ENCODE measurements around the gene TMEM123. TPM values are rescaled to one million over a fixed set of nuclear protein-coding genes. Genes with fewer than 3 reads are reported as not detected.
A peak's percentile ranks its signal among the peaks of the same experiment; 100 is the strongest.

Gene TMEM123
- total and polyA plus RNA-seq, 4 donors: 125 to 164 (median 153) TPM

DNA sequence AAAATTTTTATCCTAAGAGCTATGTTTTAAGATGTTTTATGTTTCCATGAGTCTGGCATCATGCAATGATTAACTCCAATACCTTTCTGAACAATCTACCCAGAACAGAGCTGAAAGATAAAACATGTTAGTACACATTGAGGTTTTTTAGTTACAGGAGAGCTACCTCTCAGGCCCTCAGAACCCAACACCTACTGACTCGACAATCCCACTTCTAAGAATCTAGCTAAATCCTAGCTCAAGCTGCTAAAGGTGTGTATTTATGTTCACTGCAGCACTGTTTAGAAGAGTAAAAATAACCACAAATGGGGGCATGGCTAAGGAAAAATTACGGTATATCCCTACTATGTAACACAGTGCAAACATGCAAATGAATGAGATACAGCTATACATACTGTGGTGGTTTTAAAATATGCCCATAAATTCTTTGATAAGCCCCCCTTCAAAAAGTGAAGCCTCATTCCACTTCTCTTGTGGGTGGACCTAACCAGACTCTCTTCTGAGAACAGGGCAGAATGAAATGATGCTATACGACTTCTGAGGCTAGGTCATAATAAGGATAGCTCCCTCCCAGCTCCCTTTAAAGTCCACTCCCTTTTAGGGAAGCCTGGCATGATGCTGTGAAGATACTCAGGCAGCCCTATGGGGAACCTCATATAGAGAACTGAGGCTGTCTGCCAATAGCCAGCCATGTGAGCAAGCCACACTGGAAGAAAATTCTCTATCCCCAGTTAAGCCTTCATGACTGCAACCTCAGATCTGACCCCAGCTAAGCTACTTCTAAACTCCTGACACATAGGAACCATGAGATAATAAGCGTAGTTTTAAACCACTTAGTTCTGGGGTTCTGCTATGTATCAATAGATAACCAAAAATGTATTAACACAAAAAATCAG, 29.5 kb downstream of the TMEM123 start:
- peaks cover 4% of the 10 kb centered on the region for H3K4me1 ChIP-seq (ENCODE audit: control insufficient read depth, insufficient read depth, low read length)
- H3K4me3 ChIP-seq (ENCODE audit: low read depth, low read length): no peak overlapping the region
- H3K9me3 ChIP-seq (ENCODE audit: control insufficient read depth, insufficient read depth, low read length): no peaks in the 10 kb centered on the region
- peak in 2 of 6 donors; percentile 16 to 48 for DNase-seq (ENCODE audit: low read depth in 4 of 6, low spot score in 6 of 6)
- WGBS (ENCODE audit: insufficient coverage): 40% methylated on average over 1 of the region's 4 CpGs
- H3K27me3 ChIP-seq (ENCODE audit: control insufficient read depth, insufficient read depth, low read length): no peaks in the 10 kb centered on the region
- H3K36me3 ChIP-seq (ENCODE audit: control insufficient read depth, insufficient read depth, low read length): no peaks in the 10 kb centered on the region
- no peak overlapping the region for H3K27ac ChIP-seq (ENCODE audit: low read depth, low read length)

DNA sequence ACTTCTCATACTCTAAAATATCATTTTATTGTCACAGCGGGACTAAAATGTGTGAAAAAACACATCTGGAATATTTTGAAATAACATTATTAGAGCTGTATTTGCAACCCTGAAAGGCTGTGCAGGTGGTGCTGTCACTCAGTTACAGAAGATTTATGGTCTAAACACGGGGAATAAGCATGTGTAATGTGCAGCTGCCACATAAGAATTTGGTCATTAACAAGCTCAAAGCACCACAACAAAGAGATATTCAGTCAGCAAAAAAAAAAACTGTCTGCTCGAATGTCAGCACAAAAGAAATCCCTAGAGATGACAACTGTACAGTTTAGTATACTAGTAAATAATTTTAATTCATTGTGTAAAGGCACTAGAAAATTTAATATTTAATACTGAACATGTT, 31.3 kb downstream of the TMEM123 start:
- Histone ChIP-seq H3K4me1 (ENCODE audit: control insufficient read depth, insufficient read depth, low read length) (no peaks in the 10 kb centered on the region), H3K4me3 (ENCODE audit: low read depth, low read length) (no peak overlapping the region), H3K9me3 (ENCODE audit: control insufficient read depth, insufficient read depth, low read length) (peaks cover 3% of the 10 kb centered on the region), H3K27ac (ENCODE audit: low read depth, low read length) (no peak overlapping the region), H3K27me3 (ENCODE audit: control insufficient read depth, insufficient read depth, low read length) (no peaks in the 10 kb centered on the region), H3K36me3 (ENCODE audit: control insufficient read depth, insufficient read depth, low read length) (no peaks in the 10 kb centered on the region)
- no CpG with 5 or more reads among the region's 3 CpGs for WGBS (ENCODE audit: insufficient coverage)
- DNase-seq (ENCODE audit: low read depth in 4 of 6, low spot score in 6 of 6): peak in 2 of 6 donors; percentile 75 to 79

DNA sequence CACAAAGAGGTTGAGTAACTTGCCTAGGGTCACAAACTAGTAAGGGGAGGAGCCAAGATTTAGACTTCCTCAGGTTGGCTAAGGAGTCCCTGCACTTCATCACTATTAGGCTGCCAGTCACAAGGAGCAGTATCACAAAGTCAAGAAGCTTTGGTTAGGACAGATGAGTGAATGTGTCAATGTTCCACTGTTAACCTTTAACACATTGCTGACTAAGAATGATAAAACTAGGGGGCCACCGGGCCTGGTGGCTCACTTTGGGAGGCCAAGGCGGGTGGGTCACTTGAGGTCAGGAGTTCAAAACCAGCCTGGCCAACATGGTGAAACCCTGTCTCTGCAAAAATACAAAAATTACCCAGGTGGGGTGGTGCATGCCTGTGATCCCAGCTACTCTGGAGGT, 32.0 kb downstream of the TMEM123 start:
- 79% methylated on average over 2 of the region's 2 CpGs for WGBS (ENCODE audit: insufficient coverage)

DNA sequence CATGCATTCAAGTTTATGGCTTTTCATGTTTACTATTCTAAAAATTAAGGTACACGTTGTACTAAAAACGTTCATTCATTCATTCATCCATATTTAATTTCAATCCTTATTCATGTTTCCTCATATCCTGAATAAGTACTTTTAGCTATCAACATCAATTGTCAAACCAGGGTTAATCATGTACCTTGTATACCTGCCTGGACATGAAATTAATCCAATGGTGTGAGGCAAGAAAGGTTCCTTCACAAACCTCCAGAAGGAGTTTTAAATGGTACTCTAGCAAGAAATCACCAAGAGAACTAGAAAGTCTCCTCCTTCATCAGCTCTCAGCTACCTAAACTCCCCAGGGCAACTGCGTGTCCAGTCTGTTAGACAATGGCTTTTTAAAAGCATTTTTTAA, 33.4 kb downstream of the TMEM123 start:
- Histone ChIP-seq H3K27me3 (ENCODE audit: control insufficient read depth, insufficient read depth, low read length) (no peaks in the 10 kb centered on the region), H3K27ac (ENCODE audit: low read depth, low read length) (no peak overlapping the region), H3K4me3 (ENCODE audit: low read depth, low read length) (no peak overlapping the region), H3K4me1 (ENCODE audit: control insufficient read depth, insufficient read depth, low read length) (no peaks in the 10 kb centered on the region), H3K36me3 (ENCODE audit: control insufficient read depth, insufficient read depth, low read length) (no peaks in the 10 kb centered on the region), H3K9me3 (ENCODE audit: control insufficient read depth, insufficient read depth, low read length) (peaks cover 8% of the 10 kb centered on the region)
- no CpG with 5 or more reads among the region's 3 CpGs for WGBS (ENCODE audit: insufficient coverage)
- DNase-seq (ENCODE audit: low read depth in 4 of 6, low spot score in 6 of 6): no peak

More for the DNA sequence above, 32.0 kb downstream of the TMEM123 start:
- Histone ChIP-seq H3K27me3 (ENCODE audit: control insufficient read depth, insufficient read depth, low read length) (no peaks in the 10 kb centered on the region), H3K9me3 (ENCODE audit: control insufficient read depth, insufficient read depth, low read length) (peaks cover 3% of the 10 kb centered on the region), H3K4me3 (ENCODE audit: low read depth, low read length) (no peak overlapping the region), H3K36me3 (ENCODE audit: control insufficient read depth, insufficient read depth, low read length) (no peaks in the 10 kb centered on the region), H3K4me1 (ENCODE audit: control insufficient read depth, insufficient read depth, low read length) (no peaks in the 10 kb centered on the region), H3K27ac (ENCODE audit: low read depth, low read length) (no peak overlapping the region)
- DNase-seq (ENCODE audit: low read depth in 4 of 6, low spot score in 6 of 6): no peak

DNA sequence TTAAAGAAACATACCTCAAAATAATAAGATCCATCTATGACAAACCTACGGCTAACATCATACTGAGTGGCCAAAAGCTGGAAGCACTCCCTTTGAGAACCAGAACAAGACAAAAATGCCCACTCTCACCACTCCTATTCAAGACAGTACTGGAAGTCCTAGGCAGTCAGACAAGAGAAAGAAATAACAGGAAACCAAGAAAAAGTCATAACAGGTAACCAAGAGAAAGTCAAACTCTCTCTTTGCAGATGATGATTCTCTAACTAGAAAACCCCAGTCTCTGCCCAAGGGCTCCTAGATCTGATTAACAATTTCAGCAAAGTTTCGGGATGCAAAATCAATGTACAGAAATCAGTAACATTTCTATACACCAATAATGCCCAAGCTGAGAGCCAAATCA, 35.6 kb downstream of the TMEM123 start:
- no peak for DNase-seq (ENCODE audit: low read depth in 4 of 6, low spot score in 6 of 6)
- no peaks in the 10 kb centered on the region for H3K27me3 ChIP-seq (ENCODE audit: control insufficient read depth, insufficient read depth, low read length)
- no peak overlapping the region for H3K4me3 ChIP-seq (ENCODE audit: low read depth, low read length)
- H3K9me3 ChIP-seq (ENCODE audit: control insufficient read depth, insufficient read depth, low read length): peaks cover 10% of the 10 kb centered on the region
- H3K36me3 ChIP-seq (ENCODE audit: control insufficient read depth, insufficient read depth, low read length): peaks cover 2% of the 10 kb centered on the region
- 100% methylated on average over 1 of the region's 2 CpGs for WGBS (ENCODE audit: insufficient coverage)
- H3K27ac ChIP-seq (ENCODE audit: low read depth, low read length): no peak overlapping the region
- H3K4me1 ChIP-seq (ENCODE audit: control insufficient read depth, insufficient read depth, low read length): no peaks in the 10 kb centered on the region

DNA sequence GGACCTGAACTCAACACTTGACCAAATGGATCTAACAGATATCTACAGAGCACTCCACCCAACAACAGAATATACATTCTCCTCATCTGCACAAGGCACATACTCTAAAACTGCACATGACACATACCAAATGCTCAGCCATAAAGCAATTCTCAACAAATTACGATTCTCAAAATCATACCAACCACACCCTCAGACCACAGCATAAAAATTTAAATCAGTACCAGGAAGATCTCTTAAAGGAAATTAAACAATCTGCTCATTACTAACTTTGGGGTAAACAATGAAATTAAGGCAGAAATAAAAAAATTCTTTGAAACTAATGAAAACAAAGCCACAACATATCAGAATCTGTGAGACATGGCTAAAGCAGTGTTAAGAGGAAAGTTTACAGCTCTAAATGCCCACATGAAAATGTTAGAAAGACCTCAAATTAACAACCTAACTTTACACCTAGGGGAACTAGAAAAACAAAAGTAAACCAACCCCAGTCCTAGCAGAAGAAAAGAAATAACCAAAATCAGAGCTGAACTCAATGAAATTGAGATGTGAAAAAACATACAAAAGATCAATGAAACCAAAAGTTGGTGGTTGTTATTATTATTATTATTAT, 37.2 kb downstream of the TMEM123 start:
- Histone ChIP-seq H3K27me3 (ENCODE audit: control insufficient read depth, insufficient read depth, low read length) (no peaks in the 10 kb centered on the region), H3K4me3 (ENCODE audit: low read depth, low read length) (no peak overlapping the region), H3K9me3 (ENCODE audit: control insufficient read depth, insufficient read depth, low read length) (peaks cover 10% of the 10 kb centered on the region), H3K4me1 (ENCODE audit: control insufficient read depth, insufficient read depth, low read length) (no peaks in the 10 kb centered on the region), H3K36me3 (ENCODE audit: control insufficient read depth, insufficient read depth, low read length) (peaks cover 2% of the 10 kb centered on the region), H3K27ac (ENCODE audit: low read depth, low read length) (no peak overlapping the region)
- WGBS (ENCODE audit: insufficient coverage): 100% methylated on average over 1 of the region's 1 CpG
- DNase-seq (ENCODE audit: low read depth in 4 of 6, low spot score in 6 of 6): no peak

DNA sequence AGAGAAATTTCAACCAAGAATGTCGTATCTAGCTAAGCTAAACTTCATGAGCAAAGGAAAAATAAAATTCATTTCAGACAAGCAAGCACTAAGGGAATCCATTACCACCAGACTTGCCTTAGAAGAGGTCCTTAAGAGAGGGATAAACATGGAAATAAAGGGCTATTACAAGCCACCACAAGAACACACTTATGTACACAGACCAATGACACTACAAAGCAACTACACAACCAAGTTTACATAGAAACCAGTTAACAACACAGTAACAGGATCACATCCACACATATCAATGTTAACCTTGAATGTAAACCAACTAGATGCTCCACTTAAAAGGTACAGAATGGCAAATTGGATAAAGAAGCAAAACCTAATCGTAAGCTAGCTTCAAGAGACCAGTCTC, 38.0 kb downstream of the TMEM123 start:
- Histone ChIP-seq H3K36me3 (ENCODE audit: control insufficient read depth, insufficient read depth, low read length) (peaks cover 2% of the 10 kb centered on the region), H3K4me3 (ENCODE audit: low read depth, low read length) (no peak overlapping the region), H3K9me3 (ENCODE audit: control insufficient read depth, insufficient read depth, low read length) (peaks cover 10% of the 10 kb centered on the region), H3K27me3 (ENCODE audit: control insufficient read depth, insufficient read depth, low read length) (no peaks in the 10 kb centered on the region), H3K27ac (ENCODE audit: low read depth, low read length) (no peak overlapping the region), H3K4me1 (ENCODE audit: control insufficient read depth, insufficient read depth, low read length) (no peaks in the 10 kb centered on the region)
- DNase-seq (ENCODE audit: low read depth in 4 of 6, low spot score in 6 of 6): no peak
- WGBS (ENCODE audit: insufficient coverage): 100% methylated on average over 1 of the region's 2 CpGs

DNA sequence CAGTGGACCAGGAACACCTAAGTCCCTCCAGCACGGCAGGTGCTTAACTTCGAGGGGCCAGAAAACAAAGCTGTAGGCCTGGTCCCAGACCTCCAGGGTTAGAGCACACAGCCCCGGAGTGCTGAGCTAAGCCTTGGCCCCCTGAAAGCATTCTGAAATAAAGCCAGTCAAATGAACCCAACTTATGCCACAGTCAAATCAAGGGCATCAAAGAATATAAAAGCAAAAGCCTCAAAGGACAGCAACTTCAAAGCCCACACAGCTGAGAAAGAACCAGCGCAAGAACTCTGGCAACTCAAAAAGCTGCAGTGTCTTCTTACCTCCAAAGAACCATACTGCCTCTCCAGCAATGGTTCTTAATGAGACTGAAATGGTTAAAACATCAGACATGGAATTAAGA, 39.1 kb downstream of the TMEM123 start:
- no peak overlapping the region for H3K27ac ChIP-seq (ENCODE audit: low read depth, low read length)
- 98% methylated on average over 4 of the region's 4 CpGs for WGBS (ENCODE audit: insufficient coverage)
- no peaks in the 10 kb centered on the region for H3K27me3 ChIP-seq (ENCODE audit: control insufficient read depth, insufficient read depth, low read length)
- H3K4me1 ChIP-seq (ENCODE audit: control insufficient read depth, insufficient read depth, low read length): no peaks in the 10 kb centered on the region
- DNase-seq (ENCODE audit: low read depth in 4 of 6, low spot score in 6 of 6): no peak
- H3K4me3 ChIP-seq (ENCODE audit: low read depth, low read length): no peak overlapping the region
- peaks cover 2% of the 10 kb centered on the region for H3K36me3 ChIP-seq (ENCODE audit: control insufficient read depth, insufficient read depth, low read length)
- H3K9me3 ChIP-seq (ENCODE audit: control insufficient read depth, insufficient read depth, low read length): peaks cover 10% of the 10 kb centered on the region

DNA sequence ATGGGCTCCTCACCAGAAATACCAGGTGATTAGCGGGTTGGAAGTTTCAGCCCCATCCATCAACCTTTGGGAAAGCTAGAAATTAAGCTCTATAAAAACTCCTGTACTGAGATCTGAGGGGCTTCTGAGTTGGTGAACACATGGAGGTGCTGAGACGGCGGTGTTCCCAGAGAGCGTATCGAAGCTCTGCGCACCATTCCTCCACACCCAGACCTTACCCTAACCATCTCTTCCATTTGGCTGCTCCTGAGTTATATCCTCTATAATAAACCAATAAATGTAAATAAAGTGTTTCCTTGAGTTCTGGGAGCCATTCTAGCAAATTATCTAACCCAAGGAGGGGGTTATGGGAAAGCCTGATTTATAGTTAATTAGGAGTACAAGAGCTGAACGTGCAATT, 41.4 kb downstream of the TMEM123 start:
- no peaks in the 10 kb centered on the region for H3K27me3 ChIP-seq (ENCODE audit: control insufficient read depth, insufficient read depth, low read length)
- peaks cover 2% of the 10 kb centered on the region for H3K36me3 ChIP-seq (ENCODE audit: control insufficient read depth, insufficient read depth, low read length)
- no peaks in the 10 kb centered on the region for H3K4me1 ChIP-seq (ENCODE audit: control insufficient read depth, insufficient read depth, low read length)
- H3K4me3 ChIP-seq (ENCODE audit: low read depth, low read length): no peak overlapping the region
- peak in 1 of 6 donors; percentile 57 for DNase-seq (ENCODE audit: low read depth in 4 of 6, low spot score in 6 of 6)
- peaks cover 7% of the 10 kb centered on the region for H3K9me3 ChIP-seq (ENCODE audit: control insufficient read depth, insufficient read depth, low read length)
- 50% methylated on average over 1 of the region's 7 CpGs for WGBS (ENCODE audit: insufficient coverage)
- no peak overlapping the region for H3K27ac ChIP-seq (ENCODE audit: low read depth, low read length)

DNA sequence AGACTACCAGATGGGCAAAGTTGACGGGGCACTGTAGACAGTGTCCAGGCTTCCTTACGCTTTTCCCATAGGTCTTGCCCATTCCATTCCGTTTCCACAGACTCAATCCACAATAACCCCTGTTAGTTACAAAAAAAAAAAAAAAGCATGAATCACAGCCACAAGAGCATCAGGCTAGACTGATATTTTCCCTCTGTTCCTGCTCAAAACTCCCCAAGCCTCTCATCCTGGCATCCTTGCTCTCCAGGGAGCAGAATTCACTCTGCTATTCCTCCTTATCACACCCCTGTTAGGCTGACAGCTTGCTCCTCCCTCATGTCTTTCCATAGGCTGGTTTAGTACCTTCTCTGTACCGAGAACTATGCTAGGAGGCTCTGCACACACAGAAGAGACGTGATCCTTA, 42.2 kb downstream of the TMEM123 start:
- H3K27ac ChIP-seq (ENCODE audit: low read depth, low read length): no peak overlapping the region
- H3K9me3 ChIP-seq (ENCODE audit: control insufficient read depth, insufficient read depth, low read length): peaks cover 7% of the 10 kb centered on the region
- H3K36me3 ChIP-seq (ENCODE audit: control insufficient read depth, insufficient read depth, low read length): peaks cover 2% of the 10 kb centered on the region
- no peaks in the 10 kb centered on the region for H3K27me3 ChIP-seq (ENCODE audit: control insufficient read depth, insufficient read depth, low read length)
- WGBS (ENCODE audit: insufficient coverage): 73% methylated on average over 3 of the region's 5 CpGs
- peak in 1 of 6 donors; percentile 45 for DNase-seq (ENCODE audit: low read depth in 4 of 6, low spot score in 6 of 6)
- no peak overlapping the region for H3K4me3 ChIP-seq (ENCODE audit: low read depth, low read length)
- H3K4me1 ChIP-seq (ENCODE audit: control insufficient read depth, insufficient read depth, low read length): no peaks in the 10 kb centered on the region
